Activated CD4-positive, CD25-positive, alpha-beta regulatory T cell treated with anti-CD3 and anti-CD28 coated beads, Interleukin-2, amount 50 U/mL, for 24 hours (primary cell): ENCODE data around the gene IMMP1L.

Experiments
- ATAC-seq, 2 donors: fragments of 150-1000 bp; cut with Tn5 transposase; one replicate each; pipeline ENCODE4 v1.10.0; 2021; ENCODE audit warnings: mild to moderate bottlenecking in 1 of 2, moderate library complexity in 1 of 2

Gene IMMP1L

DNA sequence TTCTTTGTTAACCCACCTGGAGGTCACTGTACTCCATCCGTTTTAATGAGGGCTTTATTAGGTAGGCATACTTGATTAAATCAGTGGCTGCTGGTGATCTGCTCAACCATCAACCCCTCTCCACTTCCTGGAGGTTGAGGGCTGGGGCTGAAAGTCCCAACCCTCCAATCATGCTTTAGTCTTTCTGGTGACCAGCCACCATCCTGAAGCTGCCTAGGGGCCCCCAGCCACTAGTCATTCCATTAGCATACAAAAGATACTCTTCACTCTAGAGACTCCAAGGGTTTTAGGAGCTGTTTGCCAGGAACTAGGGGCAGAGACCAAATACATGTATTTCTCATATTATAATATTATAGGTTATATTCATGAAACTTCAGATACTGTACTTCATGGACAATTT lies 126.3 kb downstream of the IMMP1L start:
- ATAC-seq = no peak
